VCaP (cell line): ENCODE results near the gene ARHGAP26.
A peak's percentile ranks its signal among the peaks of the same experiment; 100 is the strongest.

Experiments used
- H3K27ac ChIP-seq: fragments of 450-650 bp; 2 replicates; pipeline ENCODE4 v1.5.1; 2017
- TF ChIP-seq, protein P1 (sequence below): fragments of 450-650 bp; conservative IDR thresholded peaks from 2 replicates; pipeline ENCODE4 v1.5.1; 2017; ENCODE audit warnings: mild to moderate bottlenecking, moderate library complexity

The ARHGAP26 gene

DNA sequence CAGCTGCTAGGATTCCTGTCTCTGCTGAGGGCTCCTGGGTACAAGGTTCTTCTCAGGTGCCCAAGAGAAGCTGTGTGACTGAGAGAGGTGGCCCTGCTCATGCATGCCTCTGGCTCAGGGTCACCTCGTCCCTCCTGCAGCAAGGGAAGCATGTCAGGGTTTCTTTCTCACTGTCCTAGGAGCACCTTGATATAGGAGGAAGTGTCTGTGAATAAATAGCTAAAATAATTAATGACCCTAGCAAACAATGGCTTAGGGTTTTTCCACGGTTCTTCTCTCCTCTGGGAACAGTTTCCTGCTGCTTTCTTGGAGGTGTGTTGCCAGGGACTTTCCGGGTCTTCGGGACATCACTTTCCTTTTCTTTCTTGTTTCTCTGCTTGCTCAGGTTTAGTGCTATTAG lies 87.2 kb downstream of the ARHGAP26 start:
- TF ChIP-seq, protein P1, sequence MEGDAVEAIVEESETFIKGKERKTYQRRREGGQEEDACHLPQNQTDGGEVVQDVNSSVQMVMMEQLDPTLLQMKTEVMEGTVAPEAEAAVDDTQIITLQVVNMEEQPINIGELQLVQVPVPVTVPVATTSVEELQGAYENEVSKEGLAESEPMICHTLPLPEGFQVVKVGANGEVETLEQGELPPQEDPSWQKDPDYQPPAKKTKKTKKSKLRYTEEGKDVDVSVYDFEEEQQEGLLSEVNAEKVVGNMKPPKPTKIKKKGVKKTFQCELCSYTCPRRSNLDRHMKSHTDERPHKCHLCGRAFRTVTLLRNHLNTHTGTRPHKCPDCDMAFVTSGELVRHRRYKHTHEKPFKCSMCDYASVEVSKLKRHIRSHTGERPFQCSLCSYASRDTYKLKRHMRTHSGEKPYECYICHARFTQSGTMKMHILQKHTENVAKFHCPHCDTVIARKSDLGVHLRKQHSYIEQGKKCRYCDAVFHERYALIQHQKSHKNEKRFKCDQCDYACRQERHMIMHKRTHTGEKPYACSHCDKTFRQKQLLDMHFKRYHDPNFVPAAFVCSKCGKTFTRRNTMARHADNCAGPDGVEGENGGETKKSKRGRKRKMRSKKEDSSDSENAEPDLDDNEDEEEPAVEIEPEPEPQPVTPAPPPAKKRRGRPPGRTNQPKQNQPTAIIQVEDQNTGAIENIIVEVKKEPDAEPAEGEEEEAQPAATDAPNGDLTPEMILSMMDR: no peak
- H3K27ac ChIP-seq: peak overlapping the region; percentile 56

DNA sequence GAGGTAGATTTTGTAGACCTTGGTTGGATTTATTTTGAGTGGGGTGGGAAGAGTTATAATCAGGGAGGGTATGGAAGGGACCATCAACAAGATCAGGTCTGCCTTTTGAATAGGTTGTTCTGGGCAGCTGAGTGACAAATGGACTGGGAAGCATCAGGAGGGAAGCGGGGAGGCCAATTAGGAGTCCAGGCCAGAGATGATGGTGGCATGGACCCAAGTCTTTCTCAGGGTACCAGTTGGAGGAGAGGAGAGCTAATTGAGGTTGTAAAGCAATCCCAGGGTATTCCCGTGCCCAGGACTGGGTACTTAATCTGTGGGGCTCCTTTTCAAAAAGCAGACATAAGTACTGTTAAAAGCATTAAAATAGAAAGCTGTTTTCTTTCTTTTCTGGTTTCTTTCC lies 88.9 kb downstream of the ARHGAP26 start:
- H3K27ac ChIP-seq: no peak overlapping the region
- TF ChIP-seq, protein P1: no peak

DNA sequence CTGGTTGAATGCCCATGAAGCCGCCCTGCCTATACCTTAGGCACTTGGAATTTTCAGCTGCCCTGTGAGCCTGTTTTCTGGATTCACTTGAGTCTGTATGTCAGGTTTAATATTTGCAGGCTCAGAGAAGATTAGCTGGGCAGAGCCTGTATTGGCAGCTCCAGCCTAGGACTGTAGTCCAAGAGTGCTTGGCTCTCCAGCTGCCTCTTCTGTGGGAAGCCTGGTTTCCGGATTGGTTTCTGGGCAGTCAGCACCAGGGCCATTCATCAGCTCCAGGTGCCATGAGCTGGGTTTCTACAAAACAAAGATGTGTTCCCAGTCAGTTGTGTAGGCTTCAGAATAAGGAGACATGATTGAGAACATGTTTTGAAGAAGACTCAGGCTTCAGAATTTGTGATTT lies 90.1 kb downstream of the ARHGAP26 start:
- TF ChIP-seq, protein P1: no peak
- H3K27ac ChIP-seq: no peak overlapping the region

DNA sequence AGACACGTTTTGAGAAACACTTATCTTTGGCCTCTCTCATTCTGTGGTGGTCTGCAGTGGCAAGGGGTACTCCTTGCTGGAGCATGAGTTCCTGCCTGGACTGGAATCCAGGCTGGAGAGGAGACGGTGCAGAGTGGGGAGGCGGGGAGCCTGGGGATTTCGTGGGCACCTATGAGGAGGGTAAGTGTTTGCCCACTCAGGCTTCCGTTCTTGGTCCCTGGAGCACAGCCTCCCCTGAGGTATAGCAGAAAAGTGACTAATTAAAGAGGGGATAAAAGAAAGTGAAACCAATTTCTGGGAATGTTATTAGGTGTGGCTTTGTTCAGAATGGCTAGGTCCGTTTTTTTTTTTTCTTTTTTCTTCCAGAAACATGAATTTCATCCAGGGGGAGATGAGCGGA lies 90.8 kb downstream of the ARHGAP26 start:
- no peak overlapping the region for H3K27ac ChIP-seq
- TF ChIP-seq, protein P1: no peak

DNA sequence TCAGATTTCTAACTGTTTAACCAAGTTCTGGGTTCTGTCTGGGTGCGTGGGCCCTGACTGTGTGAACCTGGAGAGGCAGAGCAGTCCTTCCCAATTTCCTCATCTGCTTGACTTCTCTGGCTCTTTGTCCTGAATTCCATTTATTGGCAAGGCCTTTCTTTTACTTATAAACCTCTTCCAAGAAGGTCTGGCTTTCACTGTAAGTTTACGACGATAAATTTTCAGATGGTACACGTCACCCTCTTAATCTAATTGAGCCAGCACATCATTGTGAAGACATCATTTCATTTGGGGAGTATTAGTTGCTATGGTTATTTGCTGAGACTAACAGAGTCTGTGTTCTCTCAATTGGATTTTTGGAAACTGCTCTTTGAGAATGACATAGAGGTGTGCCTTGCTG lies 92.4 kb downstream of the ARHGAP26 start:
- no peak overlapping the region for H3K27ac ChIP-seq

DNA sequence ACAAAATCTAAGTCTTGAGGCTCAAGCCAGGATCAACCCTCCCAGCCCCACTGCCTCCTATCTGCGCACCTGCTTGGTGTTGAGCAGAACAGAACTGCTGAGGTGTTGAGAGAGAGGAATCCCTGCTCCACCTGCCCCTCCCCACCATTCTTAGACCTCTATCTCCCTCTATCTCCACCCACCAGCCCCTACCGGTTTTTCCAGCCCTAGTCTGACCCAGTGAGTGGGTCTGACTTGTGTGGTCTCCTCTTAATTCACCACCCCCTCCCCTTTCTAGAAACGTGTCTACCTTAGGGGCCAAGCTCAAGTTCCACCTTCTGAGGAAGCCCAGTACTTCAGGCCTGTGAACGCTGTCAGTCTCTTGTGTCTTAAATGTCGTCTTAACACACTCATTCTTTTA lies 93.7 kb downstream of the ARHGAP26 start:
- TF ChIP-seq, protein P1: no peak
- no peak overlapping the region for H3K27ac ChIP-seq

More for the DNA sequence above, 92.4 kb downstream of the ARHGAP26 start:
- TF ChIP-seq, protein P1: no peak

DNA sequence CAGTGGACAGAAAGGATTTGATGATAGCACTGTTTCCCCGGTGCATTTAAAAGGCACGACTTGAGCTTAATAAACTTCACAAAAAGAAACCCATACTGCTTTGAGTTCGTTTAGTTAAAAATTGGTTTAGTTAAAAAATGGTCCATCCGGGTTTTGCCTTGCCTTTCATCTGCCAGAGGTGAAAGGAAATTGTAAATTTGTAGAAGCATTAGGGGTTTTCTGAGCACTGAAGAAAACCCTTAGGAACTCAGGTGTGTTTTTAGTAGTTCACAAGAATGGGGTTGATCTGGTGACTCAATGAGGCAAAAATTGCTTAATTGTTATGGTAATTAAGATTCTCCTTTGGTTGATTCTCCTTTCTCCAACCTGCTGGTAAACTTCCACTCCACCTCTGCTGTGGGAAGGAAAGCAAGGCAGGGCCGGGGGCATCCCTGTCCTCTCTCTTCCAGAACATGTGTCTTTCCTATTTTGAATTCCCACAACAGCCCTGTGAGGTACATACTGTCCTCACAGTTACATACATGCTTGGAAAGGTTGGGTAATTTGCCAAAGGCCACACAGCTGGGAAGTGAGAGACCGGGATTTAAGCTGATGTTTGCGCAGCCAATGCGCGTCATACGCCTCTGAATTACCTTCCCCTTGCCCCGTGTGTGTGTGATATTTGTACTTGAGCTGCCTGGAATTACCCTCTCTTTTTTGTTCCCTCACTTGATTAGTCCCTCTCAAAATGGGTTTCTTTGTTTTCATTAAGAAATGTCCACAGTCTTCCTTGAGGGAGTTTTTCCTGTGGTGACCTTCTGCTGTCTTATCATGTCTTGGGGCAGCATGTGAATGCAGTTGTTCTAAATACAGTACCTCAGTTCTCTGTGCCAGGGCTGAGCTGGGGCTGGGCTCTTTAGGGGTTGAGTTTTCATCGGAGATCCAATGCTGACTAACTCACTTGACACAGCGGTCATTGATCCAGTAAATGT lies 94.4 kb downstream of the ARHGAP26 start:
- TF ChIP-seq, protein P1: no peak
- H3K27ac ChIP-seq: no peak overlapping the region
